Endothelial cell of umbilical vein (primary cell): ENCODE data around the gene CACNA1F. TPM values are rescaled to one million over a fixed set of nuclear protein-coding genes. Genes with fewer than 3 reads are reported as not detected.

Source experiments
- BruUV-seq: library from RNA; stranded (reverse); fragments of 400-500 nt; replicated peaks from 2 replicates; lab custom pipeline; 2021; lab: Mats Ljungman, UMichigan
- CTCF ChIA-PET: fragments of 300-600, 350-600 bp; sonication (Branson Sonifier 250); formaldehyde crosslinking; loops from one replicate; lab custom pipeline; 2021; ENCODE audit warnings: antibody characterized with exemption, inconsistent platforms; lab: Charles Lee
- POLR2A ChIA-PET: fragments of 300-600, 350-600 bp; sonication (Branson Sonifier 250); formaldehyde crosslinking; loops from one replicate; lab custom pipeline; 2021; ENCODE audit warnings: antibody characterized with exemption, inconsistent platforms; lab: Charles Lee
- DNase-seq: peaks from one replicate; pipeline ENCODE4 v3.0.0-alpha.2; 2011; ENCODE audit warnings: low read depth, low spot score
- FAIRE-seq: peaks from 2 replicates; lab custom pipeline; 2011; peaks lifted over from hg19 to GRCh38; lab: Jason Lieb, UNC
- H2AFZ ChIP-seq: 2 replicates; pipeline ENCODE4 v1.6.0; 2012; ENCODE audit warnings: low read depth, low read length, control low read depth, inconsistent platforms
- H3K27ac ChIP-seq: 2 replicates; pipeline ENCODE4 v1.5.1; 2011; ENCODE audit warnings: low read depth, mild to moderate bottlenecking, control low read depth, low read length, moderate library complexity; ENCODE audit not compliant: insufficient read depth
- H3K27me3 ChIP-seq, 2 experiments: 2 replicates each; pipeline versions ENCODE4 v1.6.0 to v1.6.1; 2011; ENCODE audit warnings: low read length in 2 of 2, mixed read lengths in 1 of 2; ENCODE audit not compliant: control insufficient read depth in 2 of 2, insufficient read depth in 2 of 2
- H3K36me3 ChIP-seq, 2 experiments: 2 replicates in 1 of 2; 3 replicates in 1 of 2; pipeline ENCODE4 v1.5.1; 2011; ENCODE audit warnings: low read length in 2 of 2, mild to moderate bottlenecking in 1 of 2, moderate library complexity in 1 of 2; ENCODE audit not compliant: control insufficient read depth in 2 of 2, insufficient read depth in 2 of 2; ENCODE audit errors: extremely low read depth in 1 of 2
- H3K4me1 ChIP-seq: 3 replicates; pipeline ENCODE4 v1.5.1; 2011; ENCODE audit warnings: mild to moderate bottlenecking, low read length; ENCODE audit not compliant: control insufficient read depth, insufficient read depth; ENCODE audit errors: extremely low read depth
- H3K4me2 ChIP-seq: 2 replicates; pipeline ENCODE4 v1.6.1; 2011; ENCODE audit warnings: low read length, control low read depth, mixed read lengths; ENCODE audit not compliant: insufficient read depth
- H3K4me3 ChIP-seq, 3 experiments: fragments of 200-600 bp in 1 of 3; sonication (generic), shearing (Covaris generic) in 1 of 3; replicated peaks in 1 of 3; 2 replicates each; pipeline ENCODE4 v1.5.1; 2011 to 2016; ENCODE audit warnings: control low read depth in 3 of 3, low read length in 3 of 3, mild to moderate bottlenecking in 2 of 3, inconsistent platforms in 1 of 3, low read depth in 1 of 3, moderate library complexity in 1 of 3; ENCODE audit not compliant: insufficient read depth in 1 of 3
- H3K79me2 ChIP-seq: 2 replicates; pipeline ENCODE4 v1.6.0; 2012; ENCODE audit warnings: low read length, inconsistent platforms; ENCODE audit not compliant: control insufficient read depth, insufficient read depth
- H3K9ac ChIP-seq: replicated peaks from 2 replicates; pipeline ENCODE3; 2011; ENCODE audit warnings: low read length, control low read depth; ENCODE audit not compliant: insufficient read depth; ENCODE audit errors: extremely low read depth
- H3K9me1 ChIP-seq: replicated peaks from 3 replicates; pipeline ENCODE4 v1.6.0; 2011; ENCODE audit warnings: mild to moderate bottlenecking, low read length; ENCODE audit not compliant: control insufficient read depth, insufficient read depth; ENCODE audit errors: extremely low read depth
- H3K9me3 ChIP-seq: replicated peaks from 2 replicates; pipeline ENCODE4 v1.5.1; 2012; ENCODE audit warnings: low read length, inconsistent platforms; ENCODE audit not compliant: control insufficient read depth, insufficient read depth
- H4K20me1 ChIP-seq: replicated peaks from 2 replicates; pipeline ENCODE3; 2011; ENCODE audit warnings: mild to moderate bottlenecking, low read length; ENCODE audit not compliant: control insufficient read depth, insufficient read depth; ENCODE audit errors: extremely low read depth
- EZH2 ChIP-seq: IDR thresholded peaks from 2 replicates; pipeline ENCODE4 v1.6.1; 2012; ENCODE audit warnings: borderline replicate concordance, low read depth, mild to moderate bottlenecking, moderate library complexity, low read length, inconsistent platforms; ENCODE audit not compliant: severe bottlenecking
- FOS ChIP-seq: IDR thresholded peaks from 2 replicates; pipeline ENCODE4 v1.6.1; 2011; ENCODE audit warnings: mild to moderate bottlenecking, low read length, moderate library complexity, borderline replicate concordance; ENCODE audit not compliant: insufficient read depth
- GATA2 ChIP-seq: IDR thresholded peaks from 2 replicates; pipeline ENCODE4 v1.7.0; 2011; ENCODE audit warnings: low read depth, mild to moderate bottlenecking, moderate library complexity, mixed read lengths, low read length; ENCODE audit not compliant: insufficient read length, insufficient read depth
- JUN ChIP-seq: IDR thresholded peaks from 2 replicates; pipeline ENCODE4 v1.6.1; 2011; ENCODE audit warnings: borderline replicate concordance, low read depth; ENCODE audit not compliant: insufficient read length, insufficient read depth
- MYC ChIP-seq: IDR thresholded peaks from one replicate; pipeline ENCODE4 v1.6.1; 2011; ENCODE audit warnings: mild to moderate bottlenecking, low read depth, low read length
- POLR2A ChIP-seq: IDR thresholded peaks from 2 replicates; pipeline ENCODE4 v1.6.1; 2012; ENCODE audit warnings: low read depth, mild to moderate bottlenecking, control low read depth, low read length
- POLR2AphosphoS5 ChIP-seq: IDR thresholded peaks from 2 replicates; pipeline ENCODE4 v1.6.1; 2012; ENCODE audit warnings: low read depth, mild to moderate bottlenecking, control low read depth, low read length, moderate library complexity; ENCODE audit not compliant: insufficient read depth
- dilution Hi-C: fragments of 300-500 bp; cut with MboI; formaldehyde crosslinking; loops from one replicate; pipeline ENCODE4 v1.15.0; 2019; ENCODE audit warnings: low sequenced_read_pairs; ENCODE audit not compliant: extremely low pct_ligation_motif_present
- intact Hi-C: fragments of 100-400 bp; cut with micrococcal nuclease; formaldehyde crosslinking; loops from one replicate; pipeline ENCODE4 v1.10.0; 2022
- polyA plus RNA-seq, 4 experiments: library from polyadenylated mRNA; depleted of rRNA in 3 of 4; stranded (reverse) in 3 of 4; unstranded in 1 of 4; fragments of >200 nt; gene quantifications; 2 replicates each; pipeline versions ENCODE4 v1.2.1 to v1.2.3, GENCODE V29; 2011 to 2012; ENCODE audit warnings: missing spikeins in 1 of 4
- total RNA-seq: library from RNA; stranded (reverse); gene quantifications from 2 replicates; pipeline ENCODE4 v1.2.3, GENCODE V29; 2021
- TF ChIP-seq, protein P1 (sequence below), 2 donors: IDR thresholded peaks; 1 replicate in 1 of 2; 2 replicates in 1 of 2; pipeline ENCODE4 v1.5.1; 2011; ENCODE audit warnings: low read length in 2 of 2, mild to moderate bottlenecking in 2 of 2, moderate library complexity in 2 of 2, control low read depth in 1 of 2, inconsistent platforms in 1 of 2, low read depth in 1 of 2; ENCODE audit not compliant: insufficient read depth in 1 of 2; ENCODE audit errors: extremely low read depth in 1 of 2

CACNA1F gene
- total and polyA plus RNA-seq, 2 donors (not counting 3 experiments of a cell fraction or from before 2014, with no cell fraction given) = not detected

DNA sequence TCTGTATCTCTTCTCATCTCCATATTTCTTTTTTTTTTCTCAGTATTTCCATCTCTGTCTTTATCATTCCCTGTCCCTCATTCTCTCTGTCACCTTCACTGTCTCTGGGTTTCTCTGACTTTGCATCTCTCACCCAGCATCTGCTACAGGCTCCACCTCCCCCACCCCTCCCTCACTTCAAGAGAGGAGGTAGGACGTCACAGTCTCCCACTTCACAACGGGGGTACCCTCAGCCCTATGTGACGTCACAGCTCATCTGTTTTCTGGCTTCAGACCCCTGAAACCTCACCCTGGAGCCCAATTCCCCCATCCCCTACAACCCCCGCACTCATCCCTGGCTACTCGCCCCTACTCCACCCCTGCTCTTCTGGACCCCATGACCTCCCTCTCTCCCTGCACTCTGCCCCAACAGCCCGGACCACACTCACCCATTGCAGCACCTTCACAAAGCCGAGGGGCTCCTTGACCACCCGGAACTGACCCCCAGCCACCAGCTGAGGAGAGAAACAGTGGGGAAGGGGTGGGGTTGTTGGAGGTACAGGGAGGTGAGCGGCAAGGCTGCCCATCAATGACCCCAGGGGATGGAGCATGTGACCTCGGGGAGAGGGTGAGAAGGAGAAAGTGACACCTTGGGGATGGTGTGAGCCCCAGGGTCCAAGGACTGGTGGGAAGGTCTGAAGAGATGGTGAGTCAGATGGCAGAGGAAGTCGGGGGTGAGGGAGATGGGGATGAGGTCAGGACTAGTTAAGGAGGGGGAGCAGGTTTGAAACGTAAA lies 34.4 kb downstream of the CACNA1F start:
- DNase-seq (no peak), FAIRE-seq (no peak)
- BruUV-seq = no TSS peak
- intact Hi-C loops = no loop called here
- Histone ChIP-seq H3K36me3 (no peaks in the 10 kb centered on the region), H3K4me1 (peaks cover 3% of the 10 kb centered on the region), H3K4me2 (no peak overlapping the region), H3K79me2 (no peaks in the 10 kb centered on the region), H3K27me3 (peaks cover 0 to 2% of the 10 kb centered on the region in 2 experiments), H3K27ac (no peak overlapping the region), H3K4me3 (no peak overlapping the region), H4K20me1 (no peaks in the 10 kb centered on the region), H3K9me3 (no peaks in the 10 kb centered on the region), H2AFZ (no peak overlapping the region), H3K9me1 (no peaks in the 10 kb centered on the region), H3K9ac (no peak overlapping the region)
- ChIA-PET POLR2A (no interaction called here), CTCF (no interaction called here)
- dilution Hi-C loops = no loop called here
- TF ChIP-seq, protein P1, sequence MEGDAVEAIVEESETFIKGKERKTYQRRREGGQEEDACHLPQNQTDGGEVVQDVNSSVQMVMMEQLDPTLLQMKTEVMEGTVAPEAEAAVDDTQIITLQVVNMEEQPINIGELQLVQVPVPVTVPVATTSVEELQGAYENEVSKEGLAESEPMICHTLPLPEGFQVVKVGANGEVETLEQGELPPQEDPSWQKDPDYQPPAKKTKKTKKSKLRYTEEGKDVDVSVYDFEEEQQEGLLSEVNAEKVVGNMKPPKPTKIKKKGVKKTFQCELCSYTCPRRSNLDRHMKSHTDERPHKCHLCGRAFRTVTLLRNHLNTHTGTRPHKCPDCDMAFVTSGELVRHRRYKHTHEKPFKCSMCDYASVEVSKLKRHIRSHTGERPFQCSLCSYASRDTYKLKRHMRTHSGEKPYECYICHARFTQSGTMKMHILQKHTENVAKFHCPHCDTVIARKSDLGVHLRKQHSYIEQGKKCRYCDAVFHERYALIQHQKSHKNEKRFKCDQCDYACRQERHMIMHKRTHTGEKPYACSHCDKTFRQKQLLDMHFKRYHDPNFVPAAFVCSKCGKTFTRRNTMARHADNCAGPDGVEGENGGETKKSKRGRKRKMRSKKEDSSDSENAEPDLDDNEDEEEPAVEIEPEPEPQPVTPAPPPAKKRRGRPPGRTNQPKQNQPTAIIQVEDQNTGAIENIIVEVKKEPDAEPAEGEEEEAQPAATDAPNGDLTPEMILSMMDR (IDR thresholded peaks at IDR 0.05; ENCODE audit: extremely low read depth in 1 of 2, insufficient read depth in 1 of 2, low read depth in 1 of 2, low read length in 2 of 2) = no peak
- TF ChIP-seq POLR2A (no peak), MYC (no peak)

DNA sequence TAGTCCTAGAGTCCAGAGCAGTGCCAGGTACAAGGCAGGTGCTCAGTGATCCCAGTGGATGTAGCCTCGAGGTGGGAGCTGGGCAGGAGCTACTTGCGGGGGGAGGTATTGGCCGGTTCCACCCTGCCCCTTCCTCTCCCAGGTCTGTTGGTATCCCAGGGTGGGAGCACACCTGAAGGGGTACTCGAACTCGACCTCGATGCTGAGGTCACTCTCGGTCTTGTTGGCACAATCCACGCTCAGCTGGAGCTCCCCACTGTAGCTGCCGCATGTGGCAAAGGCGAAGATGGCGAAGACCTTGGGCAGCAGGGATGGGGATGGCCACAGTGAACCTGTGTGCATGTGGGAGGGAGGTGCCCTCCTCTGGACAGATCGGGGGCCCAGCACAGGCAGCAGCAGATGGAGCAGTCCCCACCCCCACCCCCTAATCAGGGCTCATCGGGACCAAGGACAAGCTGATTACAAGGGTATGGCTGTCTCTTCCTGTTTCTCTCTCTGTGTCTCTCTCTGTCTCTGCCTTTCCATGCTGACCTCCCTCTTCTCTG lies 35.5 kb downstream of the CACNA1F start:
- Histone ChIP-seq H3K9ac (no peak overlapping the region), H3K36me3 (no peaks in the 10 kb centered on the region), H3K9me3 (no peaks in the 10 kb centered on the region), H3K4me3 (no peak overlapping the region), H3K79me2 (no peaks in the 10 kb centered on the region), H3K27me3 (peaks cover 0 to 2% of the 10 kb centered on the region in 2 experiments), H3K9me1 (no peaks in the 10 kb centered on the region), H3K27ac (no peak overlapping the region), H4K20me1 (no peaks in the 10 kb centered on the region), H2AFZ (no peak overlapping the region), H3K4me2 (no peak overlapping the region), H3K4me1 (peaks cover 3% of the 10 kb centered on the region)
- DNase-seq (no peak), FAIRE-seq (no peak)
- no TSS peak for BruUV-seq
- dilution Hi-C loops = no loop called here
- CTCF ChIA-PET = no interaction called here
- intact Hi-C loops = no loop called here
- POLR2A ChIA-PET = no interaction called here
- no peak for TF ChIP-seq FOS
- TF ChIP-seq, protein P1 (IDR thresholded peaks at IDR 0.05; ENCODE audit: extremely low read depth in 1 of 2, insufficient read depth in 1 of 2, low read depth in 1 of 2, low read length in 2 of 2) = no peak
- TF ChIP-seq GATA2 = no peak
- TF ChIP-seq JUN = no peak
- TF ChIP-seq POLR2AphosphoS5 = no peak
- TF ChIP-seq EZH2 = no peak
- no peak for TF ChIP-seq MYC
